IPS-18a (cell line): ENCODE measurements around the gene ZBTB21.
"Not testable (repeated sequence)": the region's sequence is repeated elsewhere in the genome, so short reads cannot be mapped to it uniquely, and the experiment has no call there.

Experiments
- H3K27ac ChIP-seq: one replicate; pipeline ENCODE4 v1.5.1; 2013; ENCODE audit warnings: low read length
- H3K27me3 ChIP-seq: one replicate; pipeline ENCODE4 v1.6.1; 2013; ENCODE audit warnings: mild to moderate bottlenecking, low read length; ENCODE audit not compliant: control insufficient read depth, insufficient read depth
- H3K36me3 ChIP-seq: one replicate; pipeline ENCODE4 v1.6.1; 2013; ENCODE audit warnings: low read depth, low read length; ENCODE audit not compliant: control insufficient read depth
- H3K4me1 ChIP-seq: one replicate; pipeline ENCODE4 v1.6.1; 2013; ENCODE audit warnings: low read depth, low read length; ENCODE audit not compliant: control insufficient read depth
- H3K4me3 ChIP-seq: one replicate; pipeline ENCODE4 v1.5.1; 2013; ENCODE audit warnings: low read length
- H3K9ac ChIP-seq: one replicate; pipeline ENCODE4 v1.6.1; 2013; ENCODE audit warnings: mild to moderate bottlenecking, low read length, moderate library complexity
- H3K9me3 ChIP-seq: one replicate; pipeline ENCODE4 v1.6.1; 2013; ENCODE audit warnings: low read depth, low read length; ENCODE audit not compliant: control insufficient read depth

The ZBTB21 gene

GRCh38 chr21:41953831-41954653 lies 56.1 kb downstream of the ZBTB21 start, which contains the start of gene C2CD2:
Gene C2CD2, minus strand, starts transcription at chr21:41954018. Its CDS starts 370 bp downstream, at chr21:41953648.
- peak within 1 kb of the TSS; percentile 57 for H3K4me3 ChIP-seq
- H3K9me3 ChIP-seq: no peaks in the 10 kb centered on the region
- no peak within 1 kb of the TSS for H3K27ac ChIP-seq
- peaks cover 21% of the 10 kb centered on the region for H3K27me3 ChIP-seq
- H3K9ac ChIP-seq: peak within 1 kb of the TSS; percentile 56
- no peaks in the 10 kb centered on the region for H3K36me3 ChIP-seq
- H3K4me1 ChIP-seq: peaks cover 21% of the 10 kb centered on the region

- no peak overlapping the region for H3K9ac ChIP-seq
- no peak overlapping the region for H3K27ac ChIP-seq
- H3K4me1 ChIP-seq: peaks cover 21% of the 10 kb centered on the region
- H3K9me3 ChIP-seq: no peaks in the 10 kb centered on the region
- peaks cover 21% of the 10 kb centered on the region for H3K27me3 ChIP-seq
- H3K4me3 ChIP-seq: peak overlapping the region; percentile 57
- H3K36me3 ChIP-seq: no peaks in the 10 kb centered on the region
Measured at GRCh38 chr21:41953249-41953830, 56.8 kb downstream of the ZBTB21 start.

- Histone ChIP-seq H3K27ac (no peak overlapping the region), H3K9me3 (no peaks in the 10 kb centered on the region), H3K4me1 (peaks cover 21% of the 10 kb centered on the region), H3K4me3 (peak overlapping the region; percentile 57), H3K9ac (no peak overlapping the region), H3K27me3 (peaks cover 21% of the 10 kb centered on the region), H3K36me3 (no peaks in the 10 kb centered on the region)
Measured at GRCh38 chr21:41952568-41953248, 57.5 kb downstream of the ZBTB21 start.

GRCh38 chr21:41951876-41952567 lies 58.1 kb downstream of the ZBTB21 start:
- H3K4me3 ChIP-seq: no peak overlapping the region
- H3K36me3 ChIP-seq: no peaks in the 10 kb centered on the region
- H3K4me1 ChIP-seq: peaks cover 21% of the 10 kb centered on the region
- H3K9me3 ChIP-seq: no peaks in the 10 kb centered on the region
- H3K27me3 ChIP-seq: peaks cover 21% of the 10 kb centered on the region
- no peak overlapping the region for H3K27ac ChIP-seq
- H3K9ac ChIP-seq: no peak overlapping the region

- Histone ChIP-seq H3K36me3 (no peaks in the 10 kb centered on the region), H3K9me3 (no peaks in the 10 kb centered on the region), H3K4me3 (peak overlapping the region; percentile 11), H3K27ac (no peak overlapping the region), H3K27me3 (peaks cover 21% of the 10 kb centered on the region), H3K9ac (no peak overlapping the region), H3K4me1 (peaks cover 21% of the 10 kb centered on the region)
Measured at GRCh38 chr21:41950941-41951351, 59.2 kb downstream of the ZBTB21 start.

- not testable (repeated sequence) for H3K9ac ChIP-seq, H3K27ac ChIP-seq, H3K36me3 ChIP-seq, H3K9me3 ChIP-seq, H3K4me3 ChIP-seq
- H3K4me1 ChIP-seq: peaks cover 21% of the 10 kb centered on the region
- H3K27me3 ChIP-seq: peaks cover 21% of the 10 kb centered on the region
Measured at GRCh38 chr21:41949631-41950030, 60.5 kb downstream of the ZBTB21 start.

GRCh38 chr21:41948901-41949300 lies 61.3 kb downstream of the ZBTB21 start:
- Histone ChIP-seq H3K9me3 (no peaks in the 10 kb centered on the region), H3K9ac (no peak overlapping the region), H3K4me3 (no peak overlapping the region), H3K27ac (no peak overlapping the region), H3K36me3 (no peaks in the 10 kb centered on the region), H3K27me3 (peaks cover 21% of the 10 kb centered on the region), H3K4me1 (peaks cover 21% of the 10 kb centered on the region)

GRCh38 chr21:41948078-41948895 lies 61.9 kb downstream of the ZBTB21 start:
- H3K9ac ChIP-seq: no peak overlapping the region
- peaks cover 21% of the 10 kb centered on the region for H3K27me3 ChIP-seq

GRCh38 chr21:41945982-41946381 lies 64.2 kb downstream of the ZBTB21 start:
- Histone ChIP-seq H3K4me3 (no peak overlapping the region), H3K27me3 (no peaks in the 10 kb centered on the region), H3K9me3 (no peaks in the 10 kb centered on the region), H3K36me3 (no peaks in the 10 kb centered on the region), H3K4me1 (peaks cover 6% of the 10 kb centered on the region), H3K27ac (no peak overlapping the region), H3K9ac (no peak overlapping the region)

More at GRCh38 chr21:41948078-41948895, 61.9 kb downstream of the ZBTB21 start:
- Histone ChIP-seq H3K9me3 (no peaks in the 10 kb centered on the region), H3K36me3 (no peaks in the 10 kb centered on the region), H3K4me3 (no peak overlapping the region), H3K27ac (no peak overlapping the region), H3K4me1 (peaks cover 21% of the 10 kb centered on the region)

GRCh38 chr21:41943851-41944250 lies 66.3 kb downstream of the ZBTB21 start:
- no peaks in the 10 kb centered on the region for H3K36me3 ChIP-seq
- no peak overlapping the region for H3K4me3 ChIP-seq
- no peak overlapping the region for H3K9ac ChIP-seq
- H3K27me3 ChIP-seq: no peaks in the 10 kb centered on the region
- no peaks in the 10 kb centered on the region for H3K4me1 ChIP-seq
- H3K27ac ChIP-seq: no peak overlapping the region
- no peaks in the 10 kb centered on the region for H3K9me3 ChIP-seq
